HG03045 (cell line): ENCODE results near the gene EHBP1.
"Not testable (repeated sequence)": the region's sequence is repeated elsewhere in the genome, so short reads cannot be mapped to it uniquely, and the experiment has no call there.

Source experiments
- ATAC-seq: cut with Tn5 transposase; IDR thresholded peaks from one replicate; pipeline ENCODE4 v1.9.1; 2021; ENCODE audit warnings: mild to moderate bottlenecking, moderate library complexity; ENCODE audit not compliant: unreplicated experiment

Gene EHBP1

DNA sequence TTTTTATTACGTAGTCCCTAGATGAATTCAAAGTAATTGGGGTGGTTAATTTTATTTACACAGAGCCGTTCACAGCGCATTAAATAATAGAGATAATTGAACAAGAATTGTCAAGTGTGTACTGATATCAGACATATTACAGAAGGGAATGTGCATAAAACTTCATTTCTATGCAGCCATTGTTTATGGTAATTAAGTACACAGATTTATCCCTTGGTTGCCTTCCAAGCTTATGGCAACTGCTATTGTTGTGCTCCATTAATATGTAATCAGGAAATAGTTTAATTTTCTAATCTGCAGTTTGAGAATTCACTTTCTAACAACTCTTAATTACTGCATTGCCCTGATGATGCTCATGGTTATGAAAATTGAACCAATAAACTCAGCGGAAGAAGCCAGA lies 297.8 kb downstream of the EHBP1 start:
- no peak for ATAC-seq

DNA sequence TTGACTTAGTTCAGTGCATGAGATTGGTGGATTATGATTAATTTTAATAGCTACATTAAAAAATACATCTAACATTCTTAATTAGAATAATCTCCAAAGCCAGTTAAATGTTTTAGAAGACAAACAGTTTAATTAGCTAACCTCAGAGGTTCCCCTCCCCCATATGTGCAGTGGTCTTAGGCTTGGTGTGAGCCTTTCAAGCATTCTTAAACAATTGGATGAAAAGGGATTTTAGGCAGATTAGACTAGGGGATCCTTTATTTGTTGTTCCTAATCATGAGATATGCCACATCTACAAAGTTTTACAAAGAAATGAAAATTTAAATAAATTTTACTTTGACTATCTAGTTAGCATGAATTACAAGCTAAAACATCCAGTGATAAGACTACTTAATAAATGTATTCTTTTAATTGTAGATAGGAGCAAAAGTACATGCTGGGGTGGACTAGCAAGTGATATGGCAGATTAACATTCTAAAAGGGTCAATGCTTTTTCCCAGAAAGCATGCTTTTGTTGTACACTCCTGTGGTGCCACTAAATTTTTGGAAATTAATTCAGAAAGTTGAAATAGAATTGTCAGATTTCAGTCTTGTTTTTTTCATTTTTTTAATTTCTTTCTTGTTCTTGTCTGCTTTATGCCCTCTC lies 302.4 kb downstream of the EHBP1 start:
- ATAC-seq, result no peak

DNA sequence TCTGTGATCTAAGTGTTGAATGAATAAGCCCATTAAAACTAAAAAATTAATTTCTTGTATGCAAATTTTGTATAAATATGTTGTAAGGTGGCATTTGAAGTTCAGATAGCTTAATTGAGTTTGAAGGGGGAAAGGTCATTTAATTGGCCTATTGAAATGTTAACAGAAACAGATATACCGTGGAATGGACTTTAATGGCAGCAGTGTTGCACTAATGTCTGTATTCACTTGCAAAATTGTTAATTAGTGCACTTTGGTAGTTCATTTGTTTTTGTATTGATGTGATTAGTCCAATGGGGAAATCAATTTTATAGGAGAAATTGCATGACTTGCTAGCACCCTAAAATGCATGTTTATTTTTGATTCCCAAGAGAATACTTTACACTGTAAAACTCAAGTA lies 303.3 kb downstream of the EHBP1 start:
- ATAC-seq, result no peak

DNA sequence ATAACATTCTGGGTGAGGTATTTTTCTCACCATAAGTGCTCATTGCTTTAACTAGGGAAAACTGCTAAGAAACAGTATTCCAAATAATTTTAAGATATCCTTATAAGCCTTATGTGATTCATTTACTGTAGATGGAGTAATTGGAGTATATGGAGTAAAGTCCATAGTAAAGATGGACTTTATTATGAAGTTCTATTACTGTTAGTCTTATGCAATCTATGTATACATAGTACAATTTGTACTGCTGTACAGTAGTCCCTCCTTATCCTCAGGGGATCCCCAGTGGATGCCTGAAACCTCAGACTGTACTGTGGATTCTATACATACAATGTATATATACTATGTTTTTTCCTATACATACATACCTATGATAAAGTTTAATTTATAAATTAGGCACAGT lies 304.0 kb downstream of the EHBP1 start:
- ATAC-seq, result no peak

DNA sequence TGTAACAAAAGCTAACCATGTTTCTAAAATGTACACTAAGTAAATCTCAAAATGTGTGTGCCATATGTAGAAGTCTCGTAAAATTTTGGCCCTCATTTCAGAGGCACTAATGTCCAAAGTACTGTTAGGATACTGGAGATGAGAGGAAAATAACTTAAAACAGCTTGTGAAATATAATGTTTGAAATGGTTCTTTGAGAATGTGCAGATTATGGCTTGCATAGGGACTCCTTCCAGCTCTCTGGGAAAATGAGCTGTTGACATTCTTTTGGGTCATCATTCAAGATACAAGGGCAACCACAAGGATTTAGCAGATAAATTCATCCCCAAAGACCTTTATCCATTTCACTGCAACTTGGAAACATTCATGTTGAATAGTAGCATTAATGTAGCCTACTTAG lies 307.0 kb downstream of the EHBP1 start:
- no peak for ATAC-seq

DNA sequence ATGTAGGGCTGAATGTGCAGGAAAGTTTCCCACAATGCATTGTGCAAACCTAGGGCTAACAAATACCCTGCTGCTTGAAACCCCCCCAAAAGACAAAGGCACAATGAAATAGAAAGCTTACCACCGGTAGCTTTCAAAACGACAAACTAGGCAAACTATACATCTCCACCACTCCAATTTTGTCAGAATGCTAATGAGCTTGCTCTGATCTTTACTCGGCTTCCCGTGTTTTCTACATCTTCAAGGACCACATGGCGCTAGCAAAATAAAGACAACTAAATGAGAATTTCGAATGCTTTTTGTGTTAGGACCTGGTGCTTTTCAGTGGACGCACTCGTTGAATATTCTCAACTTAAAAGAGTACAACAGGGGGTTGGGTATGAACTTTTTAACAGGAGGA lies 307.9 kb downstream of the EHBP1 start:
- ATAC-seq, result no peak

DNA sequence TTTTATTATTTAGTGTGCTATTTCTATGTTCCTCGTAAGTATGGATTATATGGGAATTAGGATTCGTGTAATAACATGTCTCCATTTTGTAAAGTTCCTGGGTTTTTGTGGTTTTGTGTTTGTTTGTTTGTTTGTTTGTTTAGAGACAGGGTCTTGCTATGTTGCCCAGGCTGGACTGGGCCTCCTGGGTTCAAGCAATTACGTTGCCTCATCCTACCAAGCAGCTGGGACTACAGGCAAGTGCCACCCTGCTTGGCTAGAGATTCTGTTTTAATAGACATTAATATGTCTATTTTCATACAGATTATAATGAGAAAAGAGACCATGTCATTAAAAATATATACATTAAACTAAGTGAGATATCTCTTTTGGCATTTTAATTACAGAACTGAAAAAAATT lies 309.9 kb downstream of the EHBP1 start:
- no peak for ATAC-seq

DNA sequence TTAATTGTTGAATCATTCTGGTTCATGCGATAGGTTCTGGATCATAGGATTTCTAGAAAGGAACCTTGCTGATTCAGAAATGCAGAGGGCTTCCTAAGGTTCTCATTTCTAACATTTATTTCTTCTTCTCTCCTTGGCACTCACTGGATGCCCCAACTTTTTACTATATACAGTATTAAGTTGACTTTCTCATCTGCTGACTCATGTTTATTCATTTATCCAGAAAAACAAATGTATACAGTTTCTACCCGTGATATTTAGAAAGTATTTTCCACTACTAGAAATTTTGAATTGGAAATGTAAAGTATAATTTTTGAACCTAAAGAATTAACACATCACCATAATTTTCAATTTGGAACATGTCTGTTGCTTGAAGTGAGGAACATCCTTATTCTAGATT lies 312.9 kb downstream of the EHBP1 start:
- no peak for ATAC-seq

DNA sequence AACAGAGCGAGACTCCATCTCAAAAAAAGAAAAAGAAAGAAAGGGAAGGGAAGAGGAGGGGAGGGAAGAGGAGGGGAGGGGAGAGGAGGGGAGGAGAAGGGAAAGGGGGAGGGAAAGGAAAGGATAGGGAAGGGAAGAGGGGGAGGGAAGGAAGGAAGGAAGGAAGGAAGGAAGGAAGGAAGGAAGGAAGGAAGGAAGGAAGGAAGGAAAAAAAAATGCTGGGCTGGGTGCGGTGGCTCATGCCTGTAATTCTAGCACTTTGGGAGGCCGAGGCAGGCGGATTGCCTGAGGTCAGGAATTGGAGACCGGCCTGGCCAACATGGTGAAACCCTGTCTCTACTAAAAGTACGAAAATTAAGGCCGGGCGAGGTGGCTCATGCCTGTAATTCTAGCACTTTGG lies 314.2 kb downstream of the EHBP1 start:
- ATAC-seq, result not testable (repeated sequence)

DNA sequence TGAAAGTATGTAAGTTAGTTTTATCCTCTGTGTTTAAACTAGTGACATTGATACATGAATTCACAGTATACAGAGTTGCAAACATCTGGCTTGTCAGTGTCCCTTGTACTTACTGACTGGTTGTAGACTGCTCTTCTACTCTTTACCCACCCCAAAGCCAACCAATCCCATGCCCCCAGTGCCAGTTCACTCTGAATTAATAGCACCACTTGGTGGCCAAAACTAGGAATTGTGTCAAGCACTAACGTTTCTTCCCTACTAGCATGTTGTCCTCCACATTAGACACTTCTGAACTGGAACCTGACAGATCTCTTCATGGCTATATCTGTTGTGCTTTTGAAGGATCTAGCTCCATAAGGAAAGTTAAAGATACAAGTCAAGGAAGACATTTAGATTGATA lies 317.9 kb downstream of the EHBP1 start:
- no peak for ATAC-seq

DNA sequence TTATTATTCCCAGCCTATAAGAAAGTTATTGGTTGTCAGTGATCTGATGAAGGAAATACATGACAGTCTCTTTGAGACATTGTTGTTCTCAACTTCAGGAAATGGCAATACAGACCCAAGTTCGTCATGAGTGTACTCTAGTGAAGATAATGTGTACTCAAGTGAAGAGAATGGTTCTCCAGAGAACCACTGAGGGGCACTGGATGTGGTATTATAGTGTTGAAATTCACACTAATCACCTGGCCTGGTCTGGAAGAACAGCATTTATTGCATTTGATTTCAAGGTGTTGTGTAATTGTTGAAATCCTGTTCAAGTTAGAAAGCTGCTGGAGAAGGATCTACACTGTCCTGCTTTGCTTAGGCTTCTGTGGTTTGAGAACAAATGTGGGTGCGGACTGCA lies 321.7 kb downstream of the EHBP1 start:
- no peak for ATAC-seq

DNA sequence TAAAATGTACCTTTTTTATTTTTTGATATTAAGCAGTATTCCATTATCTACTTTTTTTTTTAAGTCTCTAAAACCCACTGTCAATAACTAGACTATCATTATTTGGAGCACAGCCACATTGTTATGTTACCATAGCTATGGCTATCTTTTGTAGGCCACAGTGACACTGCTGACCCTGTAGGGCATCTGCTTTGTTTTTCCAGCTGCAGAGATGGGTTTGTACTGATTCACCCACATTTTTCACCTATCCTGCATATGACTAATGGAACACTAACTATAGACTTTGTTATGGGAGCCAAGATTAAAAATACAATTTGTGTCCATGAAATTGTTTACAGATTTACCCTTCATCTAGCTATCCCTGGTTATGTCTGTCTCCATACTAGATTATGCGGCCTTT lies 323.5 kb downstream of the EHBP1 start:
- ATAC-seq, result no peak

DNA sequence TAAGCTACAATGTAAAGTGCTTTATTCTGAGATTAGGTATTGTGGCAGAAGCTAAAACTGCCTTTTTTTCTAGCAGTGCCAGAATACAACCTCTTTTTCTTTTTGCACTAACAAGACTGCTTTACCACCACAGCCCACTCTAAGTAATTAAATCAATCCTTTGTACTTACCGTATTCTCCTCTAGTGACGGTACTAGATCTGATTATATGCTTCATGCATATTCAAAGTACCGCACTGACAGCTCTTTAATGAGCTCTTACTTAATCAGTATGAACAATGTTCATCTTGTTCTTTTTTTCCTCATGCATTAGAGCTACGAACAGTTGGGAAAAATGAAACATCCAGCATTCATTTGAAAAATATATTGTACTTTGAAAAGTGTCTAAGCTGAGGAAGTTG lies 329.0 kb downstream of the EHBP1 start:
- no peak for ATAC-seq

DNA sequence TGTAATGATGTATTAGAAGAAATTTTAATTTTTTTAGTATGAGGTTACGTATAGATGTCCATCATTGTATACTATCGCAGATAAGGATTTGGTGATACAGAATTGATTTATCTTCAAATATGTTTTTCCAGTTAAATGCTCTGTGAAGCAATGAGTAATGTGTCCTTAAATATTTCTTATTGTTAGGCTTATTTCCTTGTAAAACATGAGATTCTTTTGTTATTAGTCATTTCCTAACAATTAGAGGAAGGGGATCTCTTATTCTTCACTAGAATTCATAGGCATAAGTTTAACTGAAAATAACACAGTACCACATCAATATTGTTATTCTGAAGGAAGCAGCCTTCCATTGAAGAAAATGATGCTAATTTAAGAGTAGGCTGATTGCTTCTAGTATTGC lies 329.7 kb downstream of the EHBP1 start:
- ATAC-seq, result no peak

DNA sequence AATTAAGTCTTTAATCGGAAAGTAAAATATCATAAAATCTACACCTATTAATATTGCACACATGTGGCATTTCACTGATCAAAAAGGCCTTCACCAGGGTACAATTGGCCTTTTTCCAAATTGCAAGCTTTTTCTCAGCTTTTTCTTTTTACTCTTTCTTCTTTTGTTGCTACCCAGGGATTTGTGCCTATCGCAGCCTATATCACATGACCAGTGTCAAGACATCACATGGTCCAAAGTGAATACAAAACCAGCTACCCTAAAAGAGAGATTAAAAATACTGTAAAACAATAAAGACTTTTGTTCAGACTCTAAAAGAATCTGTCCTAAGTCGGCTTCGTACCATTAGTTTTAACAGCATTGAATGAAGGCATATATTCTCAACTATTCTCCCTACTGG lies 330.1 kb downstream of the EHBP1 start:
- ATAC-seq, result no peak

DNA sequence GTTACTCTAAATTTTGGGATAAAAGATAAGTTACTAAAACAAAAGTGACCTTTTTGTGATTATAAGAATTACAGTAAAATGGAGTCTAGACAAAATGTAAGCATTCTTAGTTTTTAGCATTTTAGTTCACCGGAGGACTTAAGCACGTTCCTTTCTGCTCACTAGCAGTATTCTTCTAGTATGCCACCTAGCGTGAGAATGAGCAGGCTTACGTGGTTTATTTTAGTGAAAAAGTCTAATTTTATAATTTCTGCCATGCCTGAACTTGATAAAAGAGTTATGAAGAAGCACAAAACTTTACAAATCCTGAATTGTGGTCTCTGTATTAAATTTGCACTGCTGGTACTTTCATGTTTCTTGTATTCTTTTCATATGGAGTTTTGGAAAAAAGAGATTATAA lies 332.5 kb downstream of the EHBP1 start:
- no peak for ATAC-seq

DNA sequence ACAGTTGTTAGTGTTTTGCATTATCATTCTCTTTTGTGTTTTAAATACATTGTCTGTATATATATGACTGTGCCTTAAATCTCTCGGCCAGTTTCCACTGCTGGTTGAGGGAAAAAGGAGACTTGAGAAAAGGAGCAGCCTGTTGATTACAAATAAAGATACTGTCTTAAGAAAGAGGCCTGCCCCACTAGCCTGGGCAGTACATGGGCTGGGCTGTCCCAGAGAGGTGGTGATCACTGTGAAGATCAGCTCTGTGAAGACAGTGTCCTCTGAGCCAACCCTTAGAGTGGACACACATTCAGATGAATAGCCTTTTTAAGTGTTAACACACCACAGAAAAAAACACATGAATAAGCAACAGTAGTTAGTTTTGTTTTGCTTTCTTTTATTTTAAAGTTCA lies 335.1 kb downstream of the EHBP1 start:
- ATAC-seq, result no peak

DNA sequence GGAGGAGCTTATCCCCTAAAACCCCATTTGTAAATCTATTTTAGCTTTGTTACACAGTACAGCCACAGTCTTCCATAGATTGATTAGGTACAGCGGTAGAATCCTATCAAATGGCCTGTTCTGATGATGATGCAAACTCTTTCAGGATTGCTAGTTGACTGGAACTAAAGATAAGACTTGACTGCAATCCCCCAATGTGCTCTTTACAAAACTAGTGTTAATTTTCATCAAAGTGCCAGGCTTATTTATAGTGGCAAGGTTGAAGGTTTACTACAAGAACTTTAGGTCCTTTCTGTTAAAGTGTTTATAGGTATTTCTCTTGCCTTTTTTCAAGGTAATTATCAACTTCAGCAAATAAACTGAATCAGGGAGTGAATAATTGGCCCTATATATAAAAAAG lies 336.1 kb downstream of the EHBP1 start:
- ATAC-seq, result no peak

DNA sequence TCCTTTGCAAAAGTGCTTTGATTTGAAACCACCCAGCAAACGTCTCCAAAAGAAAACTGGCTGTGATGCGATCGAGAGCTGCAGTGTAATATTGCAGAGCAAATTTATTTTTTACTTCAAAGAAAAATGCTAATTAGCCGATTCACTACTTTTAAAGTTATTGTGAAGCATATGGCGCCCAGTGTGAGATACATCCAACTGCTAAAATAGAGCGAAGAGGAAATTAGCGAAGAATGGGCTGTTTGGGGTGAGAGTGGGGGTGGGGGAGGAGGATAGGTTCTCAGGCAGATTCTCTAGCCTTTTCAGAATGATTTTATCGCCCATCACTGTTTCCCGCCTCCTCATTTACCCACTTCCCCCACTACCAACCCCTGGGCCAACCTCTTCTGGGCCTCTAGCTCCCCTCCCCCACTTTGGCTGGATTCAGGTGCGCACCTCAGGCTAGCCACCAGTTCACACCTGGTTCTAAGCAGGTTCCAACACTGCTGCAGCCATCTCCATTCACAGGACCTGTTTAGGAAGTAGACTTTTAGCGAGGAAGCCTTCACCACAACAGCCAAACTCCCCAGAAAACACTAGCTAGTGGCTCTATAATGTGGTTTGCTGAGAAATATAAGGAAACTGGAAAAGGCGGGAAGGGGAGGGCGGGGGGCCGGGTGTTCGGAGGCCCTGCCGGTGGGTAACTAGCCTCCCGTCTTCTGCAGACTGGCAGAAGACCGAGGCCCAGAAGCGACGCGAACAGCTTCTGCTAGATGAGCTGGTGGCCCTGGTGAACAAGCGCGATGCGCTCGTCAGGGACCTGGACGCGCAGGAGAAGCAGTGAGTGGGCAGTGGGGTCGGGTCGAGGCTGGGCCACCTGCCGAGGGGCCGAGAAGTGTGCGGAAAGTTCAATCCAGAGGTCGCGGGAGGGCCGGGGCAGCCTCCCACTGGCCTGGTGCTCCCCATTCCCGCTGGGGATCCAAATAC lies 339.1 kb downstream of the EHBP1 start:
- ATAC-seq, result no peak

DNA sequence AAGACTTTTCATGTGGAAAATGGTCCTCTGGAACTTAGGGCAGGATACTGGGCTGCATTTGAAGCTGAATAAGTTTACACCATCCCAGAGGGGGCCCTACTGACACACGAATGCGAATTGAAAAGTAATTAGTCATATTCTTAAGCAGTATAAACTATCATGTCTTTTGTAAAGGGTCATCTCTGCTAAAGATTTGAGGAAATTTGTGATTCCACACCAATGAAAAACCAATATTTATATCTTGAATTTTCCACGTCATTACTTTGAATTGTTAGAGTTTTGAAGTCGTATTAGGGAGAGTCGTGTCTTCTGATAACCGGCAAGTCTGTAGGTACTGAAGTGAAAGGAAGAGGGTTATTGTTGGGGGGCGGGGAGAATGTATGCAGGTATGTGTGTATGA lies 341.0 kb downstream of the EHBP1 start:
- no peak for ATAC-seq

DNA sequence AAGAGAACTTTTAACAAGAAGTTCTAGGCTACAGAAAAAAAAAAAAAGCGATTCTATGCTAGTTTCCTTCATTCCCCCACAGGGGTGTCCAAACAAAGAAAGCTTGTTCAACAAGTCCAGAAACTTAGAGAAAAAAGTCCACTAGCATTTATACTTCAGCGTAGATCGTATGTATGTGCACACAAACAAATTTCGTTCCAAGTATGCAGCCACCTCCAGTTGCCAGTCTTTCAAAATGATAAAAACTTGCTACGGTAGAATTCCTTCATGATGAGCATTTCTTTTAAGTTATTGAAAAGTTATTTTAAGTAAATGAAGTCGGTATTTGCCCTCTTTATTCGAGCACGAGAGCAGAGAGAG lies 341.4 kb downstream of the EHBP1 start:
- no peak for ATAC-seq
